ENCODE measurements around the gene SCAMP3.

The SCAMP3 gene

GRCh38 chr1:155207806-155208540 lies 54.2 kb downstream of the SCAMP3 start, which contains the start of gene THBS3:
TSS of gene THBS3 (minus strand) at chr1:155207897. CDS start at chr1:155207876, 21 bp downstream.
- in situ Hi-C loops (cut with MboI; ENCODE audit: low sequenced_read_pairs): no loop called here

- in situ Hi-C loops (cut with MboI; ENCODE audit: low sequenced_read_pairs): no loop called here
Observed at GRCh38 chr1:155206891-155207805, 55.0 kb downstream of the SCAMP3 start.
